Renal cortex interstitium (tissue), 11 donors: ENCODE data around the gene SMIM31. TPM values are rescaled to one million over a fixed set of nuclear protein-coding genes. Genes with fewer than 3 reads are reported as not detected.

Experiments used
- DNase-seq, 11 donors: peaks; one replicate each; pipeline ENCODE4 v3.0.0-alpha.2; 2013; ENCODE audit warnings: low read depth in 9 of 11, low spot score in 4 of 11; ENCODE audit errors: extremely low read depth in 1 of 11
- polyA plus RNA-seq, 3 donors: library from polyadenylated mRNA; unstranded; fragments of 120-200 nt; gene quantifications; one replicate each; pipeline ENCODE4 v1.2.1, GENCODE V29; 2013; ENCODE audit not compliant: insufficient read length in 3 of 3

The SMIM31 gene
- polyA plus RNA-seq, 3 donors, result 0.21 to 0.70 (median 0.29) TPM

GRCh38 chr4:164779080-164779479, 25.1 kb downstream of the SMIM31 start:
- no peak for DNase-seq

- DNase-seq, result peak in 6 of 11 donors; percentile 15 to 51 (median 33)
Measured at GRCh38 chr4:164779811-164780216, 25.9 kb downstream of the SMIM31 start.

DNA sequence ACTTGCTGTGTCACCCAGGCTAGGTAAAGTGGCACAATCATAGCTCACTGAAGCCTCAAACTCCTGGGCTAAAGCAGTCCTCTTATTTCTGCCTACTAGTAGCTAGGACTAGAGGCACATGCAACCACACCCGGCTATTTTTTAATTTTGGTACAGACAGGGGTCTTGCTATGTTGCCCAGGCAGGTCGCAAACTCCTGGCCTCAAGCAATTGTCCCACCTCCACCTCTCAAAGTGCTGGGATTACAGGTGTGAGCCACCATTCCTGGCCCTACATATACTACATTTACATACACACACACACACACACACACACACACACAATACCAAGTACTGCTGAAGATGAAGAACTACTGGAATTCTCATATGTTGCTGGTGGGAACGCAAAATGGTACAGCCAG, 26.9 kb downstream of the SMIM31 start:
- no peak for DNase-seq

- peak; percentile 34 to 76 (median 59) for DNase-seq
Measured at GRCh38 chr4:164783976-164784375, 30.0 kb downstream of the SMIM31 start.

DNA sequence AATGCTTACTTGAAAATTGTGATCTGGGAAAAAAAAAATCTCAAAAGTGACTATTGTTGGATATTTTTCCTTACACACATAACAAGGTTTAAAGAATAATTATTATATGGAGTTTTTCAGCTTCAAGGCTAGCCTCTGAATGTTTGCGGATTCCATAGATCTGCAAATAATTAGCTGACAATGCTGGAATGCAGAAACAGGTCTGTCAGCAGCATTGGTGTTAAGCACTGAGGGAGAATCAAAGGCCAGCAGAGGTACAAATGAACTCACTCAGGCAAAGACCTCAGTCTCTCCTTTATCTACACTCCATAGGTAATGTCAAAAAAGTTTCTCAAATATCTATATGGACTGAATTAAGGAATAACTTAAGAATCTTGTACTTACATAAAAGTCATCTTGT, 35.1 kb downstream of the SMIM31 start:
- no peak for DNase-seq

DNA sequence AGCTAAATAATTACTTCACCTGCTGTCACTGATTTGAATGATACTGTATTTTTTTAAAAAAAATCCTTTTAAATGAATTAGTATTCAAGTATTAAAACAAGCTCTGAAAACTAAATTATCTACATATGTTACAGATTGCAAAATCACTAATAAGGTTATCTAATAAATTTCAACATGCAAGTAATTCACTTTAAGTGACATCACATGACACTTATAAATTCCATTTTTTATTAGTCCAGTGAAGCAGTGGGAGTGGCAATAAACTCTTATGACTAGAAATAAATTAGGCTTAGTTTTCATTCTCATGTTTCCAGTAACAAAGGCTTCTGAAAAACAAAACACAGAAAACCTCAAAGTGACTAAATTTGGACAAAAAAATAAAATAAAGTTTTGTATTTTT, 36.3 kb downstream of the SMIM31 start:
- no peak for DNase-seq

- no peak for DNase-seq
Measured at GRCh38 chr4:164799410-164799809, 45.5 kb downstream of the SMIM31 start.

DNA sequence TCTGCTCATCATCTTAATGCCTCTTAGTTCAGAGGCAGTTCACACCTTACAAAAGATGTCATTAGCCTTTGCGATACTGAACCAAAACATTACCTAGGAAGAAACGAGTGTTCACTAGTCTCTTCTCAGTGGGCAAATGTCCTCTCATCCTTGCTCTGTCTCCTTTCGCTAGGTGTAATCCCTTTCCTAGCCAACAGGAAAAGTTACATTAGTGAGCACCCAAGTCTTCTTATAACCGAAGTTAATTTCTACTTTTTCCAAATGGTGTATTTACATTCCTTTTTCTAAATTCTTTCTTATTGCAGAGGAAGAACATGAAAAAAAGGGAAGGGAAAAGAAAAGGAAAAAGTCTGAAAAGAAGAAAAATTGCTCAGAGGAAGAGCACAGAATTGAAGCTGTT, 46.9 kb downstream of the SMIM31 start:
- no peak for DNase-seq

DNA sequence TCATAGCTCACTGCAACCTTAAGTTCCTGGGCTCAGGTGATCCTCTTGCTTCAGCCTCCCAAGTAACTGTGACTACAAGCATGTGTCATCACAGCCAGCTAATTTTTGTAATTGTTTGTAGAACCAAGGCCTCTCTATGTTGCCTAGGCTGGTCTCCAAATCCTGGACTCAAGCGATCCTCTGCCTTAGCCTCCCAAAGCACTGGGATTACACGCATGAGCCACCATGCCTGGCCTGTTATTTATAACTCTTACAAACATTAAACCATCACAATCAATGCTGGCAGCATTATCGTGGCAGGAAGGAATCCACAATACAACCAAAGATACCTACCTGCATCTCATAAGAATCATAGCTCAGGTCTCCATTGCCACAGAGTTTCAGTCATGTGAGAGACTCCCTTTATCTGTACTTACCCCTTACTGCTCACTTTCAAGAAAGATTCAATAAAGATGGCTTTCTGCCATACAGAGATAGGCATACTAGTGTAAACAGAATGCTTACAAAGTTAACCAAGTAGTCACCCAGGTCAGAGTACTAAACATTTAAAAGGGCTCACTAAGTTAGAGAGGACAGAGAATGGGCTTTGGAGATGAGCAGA, 48.5 kb downstream of the SMIM31 start:
- DNase-seq, result no peak

GRCh38 chr4:164803702-164804101, 49.8 kb downstream of the SMIM31 start:
- no peak for DNase-seq

DNA sequence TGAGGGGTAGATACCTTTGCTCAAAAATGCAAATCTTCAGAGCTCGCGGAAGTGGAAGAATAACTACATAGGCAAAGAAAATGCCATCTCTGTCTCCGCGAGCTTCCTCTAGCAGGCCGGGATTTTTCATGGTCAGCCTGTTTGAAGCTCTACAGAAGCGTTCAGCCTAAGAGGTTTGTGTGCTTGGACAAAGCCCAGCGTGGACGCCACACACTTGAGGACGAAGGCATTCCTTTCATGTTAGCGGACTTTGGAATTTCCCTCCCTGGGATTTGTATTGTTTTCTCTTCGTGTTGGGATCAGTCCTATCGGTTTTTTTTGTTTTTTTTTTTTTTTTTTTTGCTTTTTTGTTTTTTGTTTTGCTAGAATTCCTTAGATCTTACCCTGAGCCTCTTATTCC, 53.7 kb downstream of the SMIM31 start:
- no peak for DNase-seq

GRCh38 chr4:164813554-164813953, 59.6 kb downstream of the SMIM31 start:
- DNase-seq, result no peak

DNA sequence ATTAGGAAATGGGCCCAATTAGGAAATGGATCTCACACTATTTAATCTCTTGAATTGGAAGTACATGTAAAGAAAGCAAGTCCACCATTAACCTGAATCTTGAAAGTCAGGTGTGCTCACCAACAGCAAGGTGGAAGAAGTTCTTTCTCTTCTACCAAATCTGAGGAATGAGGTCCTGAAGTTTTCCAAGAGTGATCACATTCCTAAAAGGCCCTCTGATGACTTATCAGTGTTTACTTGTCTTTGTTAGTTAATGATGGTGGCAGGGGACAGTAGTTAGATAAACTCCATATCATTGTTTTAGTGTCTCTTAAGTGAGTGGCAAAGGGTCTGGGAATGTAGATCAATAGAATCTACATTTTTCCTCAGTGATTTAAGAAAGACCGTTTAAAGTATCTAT, 61.8 kb downstream of the SMIM31 start:
- DNase-seq, result no peak

DNA sequence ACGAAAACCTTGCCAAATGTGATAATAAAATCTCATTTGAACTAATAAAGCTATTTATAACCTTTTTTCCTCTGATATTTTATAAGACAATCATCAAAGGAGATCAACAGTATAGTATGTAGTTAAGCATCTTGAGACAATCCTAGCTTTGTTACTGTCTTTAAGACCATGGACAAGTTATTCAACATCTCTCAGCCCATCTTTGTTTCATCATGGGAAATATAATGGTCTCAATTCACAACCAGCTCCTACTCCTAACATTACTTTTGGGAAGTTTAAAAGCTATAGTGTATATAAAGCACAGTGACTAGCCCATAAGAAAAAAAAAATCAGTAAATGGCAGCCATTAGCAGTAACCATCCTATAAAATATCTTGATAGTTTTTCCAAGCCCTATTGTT, 65.4 kb downstream of the SMIM31 start:
- DNase-seq, result no peak

DNA sequence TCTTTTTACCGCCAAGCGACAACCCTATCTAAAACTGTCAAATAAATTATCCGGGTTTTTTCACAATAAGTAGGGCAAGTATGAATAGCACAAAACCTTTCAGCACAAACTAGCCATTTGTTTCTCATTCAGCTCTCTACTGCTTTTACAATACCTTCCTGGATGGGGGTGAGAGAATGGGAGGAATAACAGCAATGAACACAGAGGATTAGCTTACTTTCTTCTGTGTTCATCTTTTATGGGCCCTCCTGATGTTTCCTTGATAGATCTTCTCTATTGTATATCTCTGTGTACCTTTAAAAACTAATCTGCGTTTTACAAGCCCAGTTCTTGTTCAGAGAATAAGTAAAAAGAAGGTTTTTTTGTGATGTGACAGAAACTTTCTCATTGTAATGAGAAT, 67.8 kb downstream of the SMIM31 start:
- DNase-seq, result no peak

GRCh38 chr4:164824581-164824980, 70.7 kb downstream of the SMIM31 start:
- DNase-seq, result no peak

GRCh38 chr4:164828955-164829354, 75.0 kb downstream of the SMIM31 start:
- no peak for DNase-seq

- no peak for DNase-seq
Measured at GRCh38 chr4:164846566-164846965, 92.6 kb downstream of the SMIM31 start.

DNA sequence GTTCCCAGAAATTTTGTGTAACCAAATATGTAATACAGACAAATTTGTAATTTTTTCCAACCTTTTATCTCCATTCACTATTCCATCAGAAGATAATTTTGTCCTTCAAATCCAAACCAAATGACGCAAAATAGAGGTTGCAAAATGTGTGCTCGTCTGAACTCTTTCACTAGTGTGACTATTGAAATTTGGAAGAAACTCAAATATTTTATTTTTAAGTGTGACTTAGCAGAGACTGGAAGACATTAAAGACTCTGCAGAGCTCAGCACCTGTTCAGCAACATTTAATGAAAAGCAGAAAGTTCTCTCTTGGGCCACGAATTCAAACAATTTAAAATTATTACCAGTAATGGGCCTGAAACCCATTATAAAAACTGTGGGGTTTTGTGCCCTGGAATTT, 93.1 kb downstream of the SMIM31 start:
- DNase-seq, result no peak

DNA sequence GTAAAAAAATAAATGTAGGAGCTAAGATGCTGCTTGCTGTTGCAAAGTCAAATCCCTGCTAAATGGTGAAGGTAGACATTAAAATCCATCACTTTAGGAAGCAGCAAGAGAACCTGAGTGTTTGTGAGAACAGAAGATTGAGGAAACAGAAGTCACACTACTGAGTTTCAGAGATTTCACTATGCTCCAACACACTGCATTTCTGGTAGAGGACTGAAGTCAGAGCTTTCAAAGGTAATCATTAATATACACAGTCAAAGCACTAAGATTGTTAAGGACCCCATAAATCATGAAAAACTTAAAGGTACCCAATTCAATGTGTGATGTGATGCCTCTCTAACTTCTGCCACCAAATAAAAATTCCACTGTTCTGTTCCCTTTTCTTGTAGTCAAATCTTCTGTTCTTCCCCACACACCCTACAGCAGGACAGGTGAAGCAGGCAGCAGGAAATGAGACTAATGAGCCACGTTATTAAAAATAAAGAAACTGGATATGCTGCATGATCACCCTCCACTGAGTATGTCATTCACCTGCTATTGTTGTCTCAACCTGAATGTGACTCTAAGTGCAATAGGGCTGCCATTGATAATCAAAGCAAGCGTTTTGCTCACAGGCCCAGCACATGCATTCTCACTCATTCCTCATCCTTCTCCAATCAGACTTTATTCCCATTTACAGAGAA, 94.2 kb downstream of the SMIM31 start:
- DNase-seq, result no peak
